Measurements from ENCODE around the gene RDH5.

- TF ChIP-seq, protein P1, sequence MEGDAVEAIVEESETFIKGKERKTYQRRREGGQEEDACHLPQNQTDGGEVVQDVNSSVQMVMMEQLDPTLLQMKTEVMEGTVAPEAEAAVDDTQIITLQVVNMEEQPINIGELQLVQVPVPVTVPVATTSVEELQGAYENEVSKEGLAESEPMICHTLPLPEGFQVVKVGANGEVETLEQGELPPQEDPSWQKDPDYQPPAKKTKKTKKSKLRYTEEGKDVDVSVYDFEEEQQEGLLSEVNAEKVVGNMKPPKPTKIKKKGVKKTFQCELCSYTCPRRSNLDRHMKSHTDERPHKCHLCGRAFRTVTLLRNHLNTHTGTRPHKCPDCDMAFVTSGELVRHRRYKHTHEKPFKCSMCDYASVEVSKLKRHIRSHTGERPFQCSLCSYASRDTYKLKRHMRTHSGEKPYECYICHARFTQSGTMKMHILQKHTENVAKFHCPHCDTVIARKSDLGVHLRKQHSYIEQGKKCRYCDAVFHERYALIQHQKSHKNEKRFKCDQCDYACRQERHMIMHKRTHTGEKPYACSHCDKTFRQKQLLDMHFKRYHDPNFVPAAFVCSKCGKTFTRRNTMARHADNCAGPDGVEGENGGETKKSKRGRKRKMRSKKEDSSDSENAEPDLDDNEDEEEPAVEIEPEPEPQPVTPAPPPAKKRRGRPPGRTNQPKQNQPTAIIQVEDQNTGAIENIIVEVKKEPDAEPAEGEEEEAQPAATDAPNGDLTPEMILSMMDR (IDR thresholded peaks at IDR 0.05) = peak in 1 of 3 donors; percentile 8
- TF ChIP-seq POLR2A (IDR thresholded peaks at IDR 0.05) = no peak
- TF ChIP-seq POLR2AphosphoS5 (IDR thresholded peaks at IDR 0.05) = peak in 2 of 3 donors; percentile 27 to 36
Measured at GRCh38 chr12:55728186-55728938, 8.2 kb downstream of the RDH5 start.
